Fibroblast of pulmonary artery (primary cell): ENCODE data around the gene MISP3.
A peak's percentile ranks its signal among the peaks of the same experiment; 100 is the strongest.

Source experiments
- DNase-seq: peaks from one replicate; pipeline ENCODE4 v3.0.0-alpha.2; 2010; ENCODE audit warnings: low read depth
- H3K4me3 ChIP-seq: replicated peaks from 2 replicates; pipeline ENCODE4 v1.5.1; 2011; ENCODE audit warnings: low read depth, mild to moderate bottlenecking, control low read depth, low read length, moderate library complexity
- TF ChIP-seq, protein P1 (sequence below): IDR thresholded peaks from 2 replicates; pipeline ENCODE4 v1.5.1; 2011; ENCODE audit warnings: mild to moderate bottlenecking, control low read depth, low read length, inconsistent platforms; ENCODE audit errors: missing control alignments

MISP3 gene

DNA sequence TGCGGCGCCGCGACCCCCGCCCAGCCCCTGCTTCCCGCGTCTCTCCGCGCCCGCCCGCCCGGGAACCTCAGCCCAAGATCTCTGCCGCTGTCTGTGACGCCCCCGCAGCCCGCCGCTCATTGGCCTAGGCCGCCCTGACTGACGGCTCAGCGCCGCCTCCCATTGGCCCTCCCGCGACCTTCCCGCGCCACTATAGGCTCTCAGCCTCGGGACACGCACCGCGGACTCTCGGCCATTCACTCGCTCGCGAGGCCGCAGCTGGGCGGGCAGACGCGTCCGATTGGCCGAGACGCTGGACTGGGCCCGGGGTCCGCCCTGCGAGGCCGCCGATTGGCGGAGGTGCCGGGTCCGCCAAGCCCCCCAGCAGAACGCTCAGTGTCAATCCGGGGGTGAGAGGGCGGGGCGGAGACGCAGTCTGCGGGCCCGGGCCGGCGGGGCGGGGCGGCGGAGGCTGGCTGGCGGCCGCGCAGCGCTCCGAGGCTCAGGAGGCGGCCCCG, 45.1 kb downstream of the MISP3 start, which contains the start of gene PRKACA:
Gene PRKACA, minus strand, starts transcription at position 95 of the 497 bp plus-strand sequence. CDS start 215 bp downstream, outside the sequence.
- H3K4me3 ChIP-seq: peak within 1 kb of the TSS; percentile 81
- TF ChIP-seq, protein P1, sequence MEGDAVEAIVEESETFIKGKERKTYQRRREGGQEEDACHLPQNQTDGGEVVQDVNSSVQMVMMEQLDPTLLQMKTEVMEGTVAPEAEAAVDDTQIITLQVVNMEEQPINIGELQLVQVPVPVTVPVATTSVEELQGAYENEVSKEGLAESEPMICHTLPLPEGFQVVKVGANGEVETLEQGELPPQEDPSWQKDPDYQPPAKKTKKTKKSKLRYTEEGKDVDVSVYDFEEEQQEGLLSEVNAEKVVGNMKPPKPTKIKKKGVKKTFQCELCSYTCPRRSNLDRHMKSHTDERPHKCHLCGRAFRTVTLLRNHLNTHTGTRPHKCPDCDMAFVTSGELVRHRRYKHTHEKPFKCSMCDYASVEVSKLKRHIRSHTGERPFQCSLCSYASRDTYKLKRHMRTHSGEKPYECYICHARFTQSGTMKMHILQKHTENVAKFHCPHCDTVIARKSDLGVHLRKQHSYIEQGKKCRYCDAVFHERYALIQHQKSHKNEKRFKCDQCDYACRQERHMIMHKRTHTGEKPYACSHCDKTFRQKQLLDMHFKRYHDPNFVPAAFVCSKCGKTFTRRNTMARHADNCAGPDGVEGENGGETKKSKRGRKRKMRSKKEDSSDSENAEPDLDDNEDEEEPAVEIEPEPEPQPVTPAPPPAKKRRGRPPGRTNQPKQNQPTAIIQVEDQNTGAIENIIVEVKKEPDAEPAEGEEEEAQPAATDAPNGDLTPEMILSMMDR: no peak
- DNase-seq: peak; percentile 99

GRCh38 chr19:14118165-14119051, 45.8 kb downstream of the MISP3 start:
- peak; percentile 79 for DNase-seq
- TF ChIP-seq, protein P1: no peak
- peak overlapping the region; percentile 54 for H3K4me3 ChIP-seq

GRCh38 chr19:14119146-14119545, 46.6 kb downstream of the MISP3 start:
- TF ChIP-seq, protein P1: no peak
- peak overlapping the region; percentile 54 for H3K4me3 ChIP-seq
- DNase-seq: no peak

- TF ChIP-seq, protein P1: no peak
- no peak for DNase-seq
- no peak overlapping the region for H3K4me3 ChIP-seq
Measured at GRCh38 chr19:14119644-14120496, 47.3 kb downstream of the MISP3 start.

GRCh38 chr19:14120497-14120780, 47.9 kb downstream of the MISP3 start:
- TF ChIP-seq, protein P1: no peak
- no peak overlapping the region for H3K4me3 ChIP-seq
- DNase-seq: no peak

- no peak for DNase-seq
- TF ChIP-seq, protein P1: no peak
- no peak overlapping the region for H3K4me3 ChIP-seq
Measured at GRCh38 chr19:14122924-14123323, 50.3 kb downstream of the MISP3 start.
